Stimulated activated naive CD8-positive, alpha-beta T cell treated with anti-CD3 and anti-CD28 coated beads, Interleukin-15, amount 100 ng/mL, for 72 hours (primary cell): ENCODE data around the gene PNLIP.

ENCODE experiments used
- ATAC-seq: fragments of 150-1000 bp; cut with Tn5 transposase; 2 replicates; pipeline ENCODE4 v1.10.0; 2021; ENCODE audit warnings: mild to moderate bottlenecking, moderate library complexity
- DNase-seq, 2 donors: peaks; one replicate each; pipeline ENCODE4 v3.0.0; 2021 to 2022
- H3K27ac Mint-ChIP-seq, 2 donors: one replicate each; pipeline ENCODE4 v1.8.0; 2022; ENCODE audit warnings: mild to moderate bottlenecking in 2 of 2, mixed read lengths in 2 of 2, moderate library complexity in 2 of 2
- H3K27me3 Mint-ChIP-seq: one replicate; pipeline ENCODE4 v1.8.0; 2022; ENCODE audit warnings: mixed read lengths
- H3K4me1 Mint-ChIP-seq: one replicate; pipeline ENCODE4 v1.8.0; 2022; ENCODE audit warnings: mild to moderate bottlenecking, mixed read lengths
- H3K4me3 Mint-ChIP-seq, 2 donors: one replicate each; pipeline ENCODE4 v1.8.0; 2022; ENCODE audit warnings: mild to moderate bottlenecking in 2 of 2, mixed read lengths in 2 of 2, moderate library complexity in 1 of 2
- H3K9me3 Mint-ChIP-seq, 2 donors: one replicate each; pipeline ENCODE4 v1.8.0; 2022; ENCODE audit warnings: mixed read lengths in 2 of 2

The PNLIP gene

GRCh38 chr10:116553378-116553980, 7.7 kb downstream of the PNLIP start:
- Mint-ChIP-seq H3K27ac (no peak overlapping the region), H3K4me3 (no peak overlapping the region), H3K27me3 (no peaks in the 10 kb centered on the region), H3K9me3 (no peaks in the 10 kb centered on the region), H3K4me1 (no peaks in the 10 kb centered on the region)
- no peak for DNase-seq
- no peak for ATAC-seq

- Mint-ChIP-seq H3K4me1 (no peaks in the 10 kb centered on the region), H3K27ac (no peak overlapping the region)
- DNase-seq = no peak
Observed at GRCh38 chr10:116554628-116555027, 8.9 kb downstream of the PNLIP start.

DNA sequence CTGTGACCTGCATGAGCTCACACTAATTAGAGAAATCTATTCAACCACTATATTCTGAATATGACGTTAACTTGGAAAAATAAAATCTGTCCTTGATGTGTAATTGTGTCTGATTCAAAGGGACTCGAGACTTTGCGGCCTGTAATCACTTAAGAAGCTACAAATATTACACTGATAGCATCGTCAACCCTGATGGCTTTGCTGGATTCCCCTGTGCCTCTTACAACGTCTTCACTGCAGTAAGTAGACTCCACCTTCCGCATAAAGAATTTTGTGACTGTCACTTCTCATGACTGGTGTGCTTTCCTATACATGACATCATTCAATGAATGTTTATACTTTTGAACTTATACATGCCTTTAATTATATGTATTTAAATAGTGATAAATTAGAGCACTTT, 10.1 kb downstream of the PNLIP start:
- ATAC-seq = no peak
- Mint-ChIP-seq H3K4me3 (no peak overlapping the region), H3K27ac (no peak overlapping the region), H3K27me3 (no peaks in the 10 kb centered on the region), H3K4me1 (no peaks in the 10 kb centered on the region), H3K9me3 (no peaks in the 10 kb centered on the region)
- DNase-seq = no peak

More at GRCh38 chr10:116554628-116555027, 8.9 kb downstream of the PNLIP start:
- Mint-ChIP-seq H3K9me3 (no peaks in the 10 kb centered on the region), H3K27me3 (no peaks in the 10 kb centered on the region), H3K4me3 (no peak overlapping the region)
- no peak for ATAC-seq

DNA sequence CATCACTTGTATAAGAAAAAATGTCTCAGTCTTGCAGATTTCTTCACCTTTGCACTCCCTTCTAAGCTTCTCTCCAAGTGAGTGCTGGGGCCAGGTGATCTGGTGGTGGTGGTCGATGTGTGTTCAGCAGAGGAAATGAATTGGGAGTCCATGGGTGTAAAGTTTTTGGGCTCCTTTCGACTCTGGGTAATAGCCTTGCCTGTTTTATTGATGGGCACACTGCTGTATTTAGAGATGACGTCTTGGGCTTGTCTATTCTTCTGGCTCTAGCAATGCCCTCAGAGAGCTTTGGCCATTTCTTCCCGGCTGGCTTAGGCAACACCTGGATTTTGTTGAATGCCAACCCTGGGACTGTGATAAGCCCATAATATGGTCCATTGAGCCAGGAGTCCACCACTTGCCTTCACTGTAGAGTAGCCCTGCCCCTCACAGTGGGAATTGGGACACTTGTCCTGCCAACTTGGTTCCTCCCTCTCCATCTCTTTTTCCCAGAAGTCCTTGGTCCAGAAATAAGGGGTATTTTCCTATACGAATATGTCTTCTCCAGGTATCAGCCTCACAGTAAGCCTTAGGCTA, 11.7 kb downstream of the PNLIP start:
- Mint-ChIP-seq H3K27me3 (peaks cover 9% of the 10 kb centered on the region), H3K27ac (no peak overlapping the region), H3K4me1 (no peaks in the 10 kb centered on the region), H3K4me3 (no peak overlapping the region), H3K9me3 (no peaks in the 10 kb centered on the region)
- DNase-seq = no peak
- ATAC-seq = no peak

DNA sequence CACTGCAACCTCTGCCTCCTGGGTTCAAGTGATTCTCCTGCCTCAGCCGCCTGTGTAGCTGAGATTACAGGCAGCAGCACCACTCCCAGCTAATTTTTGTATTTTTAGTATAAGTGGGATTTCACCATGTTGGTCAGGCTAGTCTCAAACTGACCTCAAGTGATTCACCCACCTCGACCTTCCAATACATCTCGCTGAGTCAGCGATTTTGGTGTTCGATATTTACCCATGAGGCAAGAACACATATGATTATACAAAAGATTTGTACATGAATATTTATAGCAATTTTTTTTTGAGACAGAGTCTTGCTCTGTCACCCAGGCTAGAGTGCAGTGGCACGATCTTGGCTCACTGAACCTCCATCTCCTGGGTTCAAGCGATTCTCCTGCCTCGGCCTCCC, 19.8 kb downstream of the PNLIP start:
- ATAC-seq (no peak), DNase-seq (no peak)
- Mint-ChIP-seq H3K9me3 (no peaks in the 10 kb centered on the region), H3K27me3 (peaks cover 31% of the 10 kb centered on the region), H3K4me1 (no peaks in the 10 kb centered on the region), H3K27ac (no peak overlapping the region), H3K4me3 (no peak overlapping the region)

GRCh38 chr10:116566932-116567331, 21.2 kb downstream of the PNLIP start:
- Mint-ChIP-seq H3K9me3 (no peaks in the 10 kb centered on the region), H3K27me3 (peaks cover 26% of the 10 kb centered on the region), H3K4me1 (no peaks in the 10 kb centered on the region), H3K4me3 (no peak overlapping the region), H3K27ac (no peak overlapping the region)
- ATAC-seq = no peak
- DNase-seq = no peak

DNA sequence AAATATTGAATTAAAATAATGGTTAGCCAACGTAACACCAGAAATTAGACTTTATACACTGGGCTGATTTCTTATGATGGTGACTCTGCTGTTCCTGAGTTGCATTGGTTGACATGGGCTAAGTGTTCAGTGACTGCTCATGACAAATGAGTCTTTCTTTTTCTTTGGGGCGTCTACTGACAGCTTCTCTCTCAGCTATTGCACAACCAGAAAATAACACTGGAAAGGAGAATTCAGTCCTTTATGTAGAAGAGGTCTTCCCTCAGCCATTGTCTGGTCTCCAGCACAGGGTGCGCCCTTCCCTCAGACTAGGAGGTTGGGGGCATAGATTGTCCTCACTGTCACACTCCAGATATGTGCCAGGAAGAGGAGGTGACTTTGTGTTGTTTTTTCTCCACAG, 21.6 kb downstream of the PNLIP start:
- H3K4me3 Mint-ChIP-seq = no peak overlapping the region
- no peaks in the 10 kb centered on the region for H3K4me1 Mint-ChIP-seq
- ATAC-seq = no peak
- H3K27ac Mint-ChIP-seq = no peak overlapping the region
- DNase-seq = no peak
- H3K27me3 Mint-ChIP-seq = peaks cover 22% of the 10 kb centered on the region
- no peaks in the 10 kb centered on the region for H3K9me3 Mint-ChIP-seq

DNA sequence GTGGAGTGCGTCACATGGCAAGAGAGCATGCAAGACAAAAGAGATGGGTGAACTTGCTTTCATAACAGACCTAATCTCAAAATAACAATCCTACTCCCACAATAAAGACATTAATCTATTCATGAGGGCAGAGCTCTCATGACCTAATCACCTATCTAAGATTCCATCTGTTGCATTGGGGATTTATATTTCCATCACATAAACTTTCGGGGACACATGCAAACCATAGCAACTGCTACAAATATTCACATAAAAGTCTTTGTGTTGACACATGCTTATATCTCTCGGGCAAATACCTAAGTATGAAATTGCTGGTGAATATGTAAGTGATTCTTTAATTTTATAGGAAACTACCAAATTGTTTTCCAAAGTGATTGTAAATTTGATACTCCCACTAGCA, 29.1 kb downstream of the PNLIP start:
- no peak for ATAC-seq
- no peak for DNase-seq
- Mint-ChIP-seq H3K9me3 (no peaks in the 10 kb centered on the region), H3K4me1 (no peaks in the 10 kb centered on the region), H3K4me3 (no peak overlapping the region), H3K27ac (no peak overlapping the region), H3K27me3 (peaks cover 8% of the 10 kb centered on the region)

GRCh38 chr10:116587878-116588591, 42.3 kb downstream of the PNLIP start:
- H3K4me1 Mint-ChIP-seq = no peaks in the 10 kb centered on the region
- no peak overlapping the region for H3K27ac Mint-ChIP-seq

DNA sequence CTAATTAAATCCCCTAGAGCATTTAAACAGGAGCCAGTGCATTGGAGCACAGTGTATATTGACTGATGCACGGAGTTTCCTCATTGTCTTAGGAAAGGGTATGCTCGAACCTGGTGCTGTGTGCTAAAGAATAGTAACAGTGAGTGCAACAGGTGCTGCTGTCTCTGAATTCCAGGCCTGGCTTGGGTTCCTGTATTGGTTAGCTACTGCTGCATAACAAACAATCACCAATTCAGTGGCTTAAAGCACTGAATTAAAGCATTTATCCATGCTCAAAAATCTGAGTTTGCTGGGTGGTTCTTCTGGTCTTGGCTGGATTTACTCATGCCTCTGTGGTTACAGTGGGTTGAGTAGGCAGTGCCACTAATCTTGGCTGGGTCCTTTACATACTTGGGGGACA, 43.3 kb downstream of the PNLIP start:
- Mint-ChIP-seq H3K27ac (no peak overlapping the region), H3K9me3 (peaks cover 0 to 7% of the 10 kb centered on the region in 2 donors), H3K27me3 (no peaks in the 10 kb centered on the region), H3K4me3 (no peak overlapping the region), H3K4me1 (no peaks in the 10 kb centered on the region)
- ATAC-seq (no peak), DNase-seq (no peak)

More at GRCh38 chr10:116587878-116588591, 42.3 kb downstream of the PNLIP start:
- Mint-ChIP-seq H3K27me3 (no peaks in the 10 kb centered on the region), H3K9me3 (peaks cover 0 to 7% of the 10 kb centered on the region in 2 donors), H3K4me3 (no peak overlapping the region)
- DNase-seq (no peak), ATAC-seq (no peak)

GRCh38 chr10:116589926-116590325, 44.2 kb downstream of the PNLIP start:
- DNase-seq (no peak), ATAC-seq (no peak)
- H3K4me3 Mint-ChIP-seq = no peak overlapping the region
- no peak overlapping the region for H3K27ac Mint-ChIP-seq
- no peaks in the 10 kb centered on the region for H3K4me1 Mint-ChIP-seq
- H3K9me3 Mint-ChIP-seq = peaks cover 0 to 7% of the 10 kb centered on the region in 2 donors
- no peaks in the 10 kb centered on the region for H3K27me3 Mint-ChIP-seq

DNA sequence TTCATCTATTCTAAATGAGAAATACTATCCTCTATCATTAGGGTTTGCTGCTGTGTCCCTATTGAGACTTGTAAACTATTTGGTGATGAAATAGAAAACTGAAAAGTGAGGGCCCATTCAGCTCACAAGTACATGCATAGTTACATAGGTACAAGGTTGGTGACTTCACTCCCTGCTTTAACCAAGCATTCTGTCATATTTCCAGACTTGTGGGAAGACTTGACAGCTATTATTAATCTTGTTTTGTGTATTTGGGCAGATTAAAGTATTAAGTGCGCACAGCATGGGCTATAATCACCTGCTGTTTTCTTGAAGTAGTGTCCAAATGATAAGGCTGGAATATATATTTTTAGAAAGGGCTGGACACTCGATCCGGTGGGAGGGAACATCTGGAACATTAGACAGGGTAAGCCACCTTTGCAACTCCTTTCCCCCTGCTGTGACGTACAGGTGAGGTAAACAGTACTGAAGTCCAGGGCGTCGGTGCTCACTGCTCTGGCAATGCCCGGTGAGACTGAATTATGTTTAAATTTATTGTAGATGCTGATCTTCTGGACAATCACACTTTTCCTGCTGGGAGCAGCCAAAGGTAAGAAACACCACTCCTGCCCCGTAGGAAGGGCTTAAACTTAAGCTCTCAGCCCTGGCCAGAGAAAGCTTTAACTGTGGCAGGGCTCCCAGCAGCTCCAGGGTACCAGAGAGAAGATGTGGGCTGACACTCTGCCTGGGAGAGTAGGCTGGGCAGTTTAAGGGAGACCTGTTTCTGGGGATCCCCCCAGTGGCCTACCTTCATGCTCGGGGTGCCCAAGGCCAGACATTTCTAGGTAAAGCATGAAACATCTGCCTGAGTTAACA, 45.1 kb downstream of the PNLIP start, which contains the start of gene PNLIPRP1:
PNLIPRP1 (plus strand) TSS at position 370 of the 855 bp plus-strand sequence; CDS start at position 541, 171 bp downstream.
- no peak for ATAC-seq
- H3K27me3 Mint-ChIP-seq = peaks cover 7% of the 10 kb centered on the region
- peak within 1 kb of the TSS in 1 of 2 donors; percentile 27 for H3K27ac Mint-ChIP-seq
- H3K9me3 Mint-ChIP-seq = peaks cover 0 to 3% of the 10 kb centered on the region in 2 donors
- no peak within 1 kb of the TSS for H3K4me3 Mint-ChIP-seq
- H3K4me1 Mint-ChIP-seq = no peaks in the 10 kb centered on the region
- no peak for DNase-seq

DNA sequence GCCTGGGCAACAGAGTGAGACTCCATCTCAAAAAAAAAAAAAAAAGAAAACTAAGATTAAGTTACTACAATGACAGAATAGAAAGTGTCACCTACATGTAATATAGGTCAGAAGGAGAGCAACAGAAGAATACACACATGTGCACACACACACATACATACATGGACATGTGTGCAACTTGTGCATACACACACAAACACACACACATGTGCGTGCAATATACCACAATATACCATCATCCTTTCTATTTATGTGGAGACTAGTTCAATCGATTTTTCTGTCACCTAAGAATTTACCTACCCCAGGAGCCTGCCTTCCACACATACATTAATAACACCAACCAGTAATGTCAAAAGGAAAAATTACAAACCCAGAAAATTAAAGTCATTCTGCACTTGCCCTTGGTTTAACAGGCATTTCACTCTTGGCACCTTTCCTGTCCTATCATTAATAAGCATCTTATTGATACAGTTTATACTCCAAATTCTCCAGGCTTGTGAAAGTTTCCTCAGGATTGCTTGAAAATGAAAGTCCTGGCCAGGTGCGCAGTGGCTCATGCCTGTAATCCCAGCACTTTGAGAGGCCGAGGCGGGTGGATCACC, 47.5 kb downstream of the PNLIP start:
- Mint-ChIP-seq H3K27ac (no peak overlapping the region), H3K4me3 (no peak overlapping the region), H3K4me1 (no peaks in the 10 kb centered on the region), H3K9me3 (no peaks in the 10 kb centered on the region), H3K27me3 (peaks cover 8% of the 10 kb centered on the region)
- no peak for DNase-seq
- no peak for ATAC-seq

GRCh38 chr10:116594525-116595035, 48.8 kb downstream of the PNLIP start:
- no peak for DNase-seq
- no peak overlapping the region for H3K4me3 Mint-ChIP-seq
- peaks cover 8% of the 10 kb centered on the region for H3K27me3 Mint-ChIP-seq
- no peaks in the 10 kb centered on the region for H3K4me1 Mint-ChIP-seq
- H3K27ac Mint-ChIP-seq = no peak overlapping the region
- ATAC-seq = no peak
- H3K9me3 Mint-ChIP-seq = no peaks in the 10 kb centered on the region

DNA sequence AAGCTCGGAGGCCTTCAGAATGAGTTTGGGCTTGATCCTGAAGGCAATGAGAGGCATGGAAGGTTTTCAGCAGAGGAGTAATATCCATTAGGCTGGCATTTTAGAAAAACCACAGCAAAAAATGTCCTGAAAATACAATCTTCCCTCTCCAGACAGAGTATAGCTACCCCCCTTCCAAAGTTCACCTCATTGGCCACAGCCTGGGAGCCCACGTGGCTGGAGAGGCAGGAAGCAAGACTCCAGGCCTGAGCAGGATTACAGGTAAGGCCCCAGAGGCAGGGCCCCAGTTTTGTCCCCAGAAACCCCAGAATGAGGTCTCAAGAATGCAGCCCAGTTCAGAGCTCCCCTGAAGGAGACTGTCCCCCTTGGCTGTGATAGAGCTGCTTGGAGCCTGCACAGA, 50.3 kb downstream of the PNLIP start:
- Mint-ChIP-seq H3K27me3 (peaks cover 8% of the 10 kb centered on the region), H3K9me3 (no peaks in the 10 kb centered on the region), H3K27ac (no peak overlapping the region), H3K4me3 (no peak overlapping the region), H3K4me1 (no peaks in the 10 kb centered on the region)
- no peak for DNase-seq
- no peak for ATAC-seq
